Stimulated activated CD8-positive, alpha-beta memory T cell treated with anti-CD3 and anti-CD28 coated beads, Interleukin-4, amount 100 ng/mL, for 4 hours (primary cell): Measurements from ENCODE around the gene CEBPE.

Source experiments
- DNase-seq, 2 donors: peaks; one replicate each; pipeline ENCODE4 v3.0.0-alpha.2; 2020; ENCODE audit warnings: low read depth in 2 of 2, low spot score in 1 of 2

Gene CEBPE

GRCh38 chr14:23145794-23146350 is 26.8 kb upstream of the CEBPE start:
- no peak for DNase-seq

- no peak for DNase-seq
Measured at GRCh38 chr14:23143911-23144310, 24.9 kb upstream of the CEBPE start.

DNA sequence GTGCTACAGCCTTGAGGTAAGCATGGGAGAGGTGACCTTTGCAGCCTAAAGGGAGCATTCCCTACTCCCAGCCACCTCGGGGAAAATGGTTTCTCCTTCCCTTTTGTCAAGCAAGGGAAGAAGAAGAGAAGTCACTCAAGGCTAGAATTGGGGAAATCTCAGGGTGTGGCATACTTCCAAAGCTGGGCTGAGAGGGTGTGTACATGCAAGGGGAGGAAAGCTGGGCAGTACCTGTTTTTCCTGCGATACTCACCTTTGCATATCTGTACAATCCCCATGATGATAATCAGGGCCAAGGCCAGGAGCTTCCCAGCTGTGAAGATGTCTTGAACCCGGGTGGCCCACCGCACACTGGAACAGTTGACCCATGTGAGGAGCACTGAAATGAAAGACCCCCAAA is 23.8 kb upstream of the CEBPE start:
- DNase-seq: no peak

- no peak for DNase-seq
Measured at GRCh38 chr14:23141706-23142444, 22.8 kb upstream of the CEBPE start.

DNA sequence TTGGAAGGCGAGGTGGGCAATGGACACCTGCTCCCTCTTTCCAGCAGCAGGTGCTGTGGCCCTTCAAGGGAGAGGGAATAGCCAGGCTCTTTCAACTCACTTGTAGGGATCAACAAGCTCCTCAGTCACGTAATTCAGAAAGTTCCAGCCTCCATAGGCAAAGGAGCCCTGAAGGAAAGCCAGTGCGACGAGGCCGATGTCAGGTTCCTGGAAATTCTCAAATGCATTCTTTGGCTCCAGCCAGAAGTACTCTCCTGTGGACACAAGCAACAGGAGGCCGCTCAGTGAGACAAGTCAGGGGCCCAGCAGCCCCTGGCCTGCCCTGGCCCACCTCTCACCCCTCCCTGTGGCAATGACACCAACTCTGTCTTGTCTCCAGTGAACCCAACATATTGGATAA is 21.3 kb upstream of the CEBPE start:
- DNase-seq: no peak

DNA sequence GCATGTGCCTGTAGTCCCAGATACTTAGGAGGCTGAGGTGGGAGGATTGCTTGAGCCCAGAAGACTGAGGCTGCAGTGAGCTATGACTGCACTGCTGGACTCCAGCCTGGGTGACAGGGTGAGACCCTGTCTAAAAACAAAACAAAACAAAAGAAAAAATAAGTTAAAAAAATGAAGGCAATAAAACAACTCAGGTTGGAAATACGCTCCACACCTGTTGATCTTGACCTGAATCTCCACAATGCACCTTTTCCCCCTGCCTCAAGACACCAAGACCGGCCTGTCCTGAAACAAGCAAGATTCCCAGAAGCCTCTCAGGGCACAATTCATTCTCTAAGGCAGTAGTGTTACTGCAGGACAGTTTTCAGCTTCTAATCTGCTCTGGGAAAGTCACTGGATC is 20.8 kb upstream of the CEBPE start:
- no peak for DNase-seq

DNA sequence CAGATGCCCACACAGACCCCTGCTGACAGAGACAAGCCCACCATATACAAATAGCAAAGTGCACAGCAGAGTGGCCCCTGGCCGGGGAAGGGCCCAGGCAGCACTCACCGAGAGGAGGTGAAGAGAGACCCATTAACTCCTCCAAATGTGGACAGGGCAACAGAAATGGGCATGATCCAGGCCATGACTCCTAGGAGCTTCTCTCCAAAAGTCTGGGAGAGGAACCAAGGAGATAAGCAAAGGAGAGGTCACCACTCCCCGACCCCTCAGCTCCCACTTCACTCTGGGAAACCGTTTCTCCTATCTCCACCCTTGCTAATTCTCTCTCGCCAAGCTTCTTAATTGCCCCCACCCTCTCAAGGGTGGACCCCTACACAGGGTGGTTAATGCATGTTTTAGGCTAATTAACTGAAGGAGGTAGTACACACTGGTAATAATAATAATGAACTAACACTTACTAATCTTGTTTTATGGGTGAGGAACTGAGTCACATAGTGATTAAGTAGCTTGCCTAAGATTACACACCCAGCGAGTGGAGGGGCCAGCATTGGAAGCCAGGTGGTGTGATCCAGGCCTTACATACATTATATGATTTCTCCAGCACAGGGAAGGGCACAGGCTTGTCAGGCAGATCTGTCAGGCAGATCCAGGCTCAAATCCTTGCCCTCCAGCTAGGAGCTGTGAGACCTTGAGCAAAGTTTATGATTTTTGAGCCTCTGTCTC is 18.9 kb upstream of the CEBPE start:
- DNase-seq: no peak

DNA sequence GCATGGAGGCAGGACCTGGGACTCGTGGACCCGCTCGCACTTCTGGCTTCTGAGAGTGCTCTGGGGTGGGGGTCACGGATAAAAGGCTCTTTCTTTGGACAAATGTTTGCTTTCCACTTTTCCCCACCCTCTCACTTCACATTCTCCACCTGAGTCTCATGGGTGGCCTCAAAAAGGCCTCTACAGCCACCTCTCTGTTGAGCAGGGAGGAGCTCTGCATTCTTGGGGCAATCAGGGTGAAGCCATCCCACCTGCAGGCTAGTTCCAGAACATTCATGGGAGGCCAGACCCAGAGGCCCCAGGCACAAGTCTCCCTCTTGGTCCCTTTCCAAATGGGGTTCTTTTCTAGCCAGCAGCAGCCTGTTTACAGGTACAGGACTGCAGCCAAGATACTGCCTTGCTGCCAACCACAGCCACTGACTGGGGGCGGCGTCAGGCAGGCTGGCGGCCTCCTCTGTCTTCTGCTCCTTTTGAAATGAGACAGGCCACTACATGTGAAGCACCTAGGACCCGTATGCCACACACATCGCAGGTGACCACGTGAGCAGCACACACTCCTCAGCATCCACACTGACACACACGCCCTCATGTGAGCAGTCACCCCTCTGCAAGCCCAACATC is 18.2 kb upstream of the CEBPE start:
- DNase-seq: no peak

DNA sequence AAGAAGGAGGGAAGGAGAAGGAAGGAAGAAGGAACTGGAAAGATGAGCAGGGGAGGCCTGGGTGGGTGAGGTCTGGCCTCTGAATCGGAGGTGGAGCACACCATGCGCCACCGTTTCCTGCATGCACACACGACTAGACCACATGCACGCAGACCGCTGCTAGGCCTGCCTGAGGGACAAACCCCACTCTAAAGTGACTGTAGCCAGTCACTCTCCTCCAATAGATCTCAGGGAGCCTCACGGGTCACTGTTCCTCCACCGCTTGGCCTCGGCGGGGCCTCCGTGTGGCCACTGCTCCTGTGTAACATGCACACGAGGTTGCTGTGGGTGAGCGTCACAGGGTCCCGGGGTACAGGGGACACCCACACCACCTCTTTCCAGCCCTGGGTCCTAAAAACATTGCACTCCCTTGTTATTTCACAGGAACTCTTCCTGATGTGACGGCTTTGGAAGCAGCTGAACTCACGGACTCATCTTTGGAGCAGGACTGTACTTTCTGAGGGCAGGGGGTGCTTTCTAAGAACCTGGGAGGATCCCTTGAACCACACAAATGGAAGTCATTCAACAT is 17.6 kb upstream of the CEBPE start:
- no peak for DNase-seq

DNA sequence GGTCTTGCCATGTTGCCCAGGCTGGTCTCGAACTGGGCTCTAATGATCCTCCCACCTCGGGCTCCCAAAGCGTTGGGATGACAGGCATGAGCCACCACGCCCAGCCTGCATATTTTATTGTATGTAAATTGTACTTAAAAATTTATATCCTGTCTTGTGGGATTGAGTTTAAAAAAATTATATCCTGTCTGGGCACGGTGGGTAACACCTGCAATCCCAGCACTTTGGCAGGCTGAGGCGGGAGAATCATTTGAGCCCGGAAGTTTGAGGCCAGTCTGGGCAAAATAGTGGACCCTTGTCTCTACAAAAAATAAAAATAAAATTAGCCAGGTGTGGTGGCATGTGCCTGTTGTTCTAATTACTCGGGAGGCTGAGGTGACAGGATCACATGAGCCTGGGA is 13.9 kb upstream of the CEBPE start:
- no peak for DNase-seq

DNA sequence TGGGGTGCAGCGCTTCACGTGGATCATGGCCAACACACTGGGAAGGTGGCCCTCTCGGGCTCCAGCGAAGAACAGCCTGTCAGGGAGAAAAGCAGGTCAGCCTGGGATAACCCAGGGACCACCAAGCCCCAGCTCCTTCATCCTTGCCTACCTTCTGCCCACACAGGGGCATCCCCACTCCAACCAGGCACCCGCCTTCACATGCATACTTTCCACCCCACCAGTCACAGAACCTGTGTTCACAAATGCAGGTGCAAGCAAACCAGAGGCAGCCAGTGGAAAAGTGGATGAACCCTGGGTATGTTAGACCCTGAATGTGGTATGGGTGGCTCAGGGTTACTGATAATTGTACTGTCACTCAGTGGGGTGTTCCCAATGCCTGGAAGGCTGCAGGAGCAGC is 12.4 kb upstream of the CEBPE start:
- no peak for DNase-seq

DNA sequence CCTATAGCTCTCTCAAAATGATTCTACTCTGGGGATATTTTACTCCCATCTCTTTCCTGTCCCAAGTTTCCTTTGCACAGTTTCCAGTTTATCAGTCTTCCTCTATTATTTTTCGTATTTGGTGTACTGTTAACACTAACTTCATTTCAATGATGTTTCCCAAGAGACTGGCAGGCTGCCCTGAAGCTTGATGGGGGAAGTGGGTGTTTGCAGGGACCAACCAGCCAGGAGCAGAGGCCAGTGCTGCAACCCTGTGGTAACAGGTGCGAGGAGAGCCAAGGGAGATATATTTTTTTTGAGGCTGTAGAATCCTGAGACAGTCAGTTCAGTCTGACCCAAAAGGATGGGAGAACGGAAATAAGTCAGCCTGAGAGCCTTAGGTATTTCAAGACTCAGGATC is 11.8 kb upstream of the CEBPE start:
- DNase-seq: no peak

- no peak for DNase-seq
Measured at GRCh38 chr14:23129759-23130316, 10.8 kb upstream of the CEBPE start.

DNA sequence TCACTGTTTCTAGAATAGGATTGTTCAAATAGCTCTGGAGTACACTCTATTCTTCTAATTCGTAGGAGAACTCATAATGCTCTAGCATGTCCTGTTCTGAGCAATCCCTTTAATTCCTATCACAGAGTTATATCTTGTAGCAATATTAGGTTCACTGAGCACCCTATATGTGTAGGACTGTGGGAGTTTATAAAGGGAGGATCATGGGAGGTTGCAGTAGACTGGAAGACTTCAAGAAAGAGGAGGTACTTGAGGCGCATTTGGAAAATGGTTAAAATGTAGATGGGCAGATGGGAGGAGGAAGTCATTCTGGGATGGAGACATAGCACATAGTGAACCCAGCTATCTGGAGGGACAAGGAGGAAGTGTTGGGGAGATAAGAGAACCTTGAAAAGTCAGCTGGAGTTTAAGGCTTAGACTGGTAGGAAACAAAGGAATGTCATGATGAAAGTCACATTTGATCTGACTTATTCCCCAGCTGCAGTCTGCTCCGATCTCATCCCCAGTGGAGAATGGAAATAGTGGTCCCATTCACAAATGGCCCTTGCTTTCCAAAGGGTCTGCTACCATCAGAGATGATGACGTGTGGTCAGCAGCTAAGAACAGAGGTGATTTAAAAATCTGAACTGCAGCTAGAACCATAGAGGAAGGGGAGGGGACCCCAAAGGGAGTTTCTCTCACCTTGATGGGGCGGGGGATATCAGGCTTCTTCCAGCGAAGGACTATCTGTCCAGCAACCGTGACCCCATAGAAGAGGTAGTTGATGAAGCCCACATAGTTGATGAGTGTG is 10.1 kb upstream of the CEBPE start:
- DNase-seq: no peak

DNA sequence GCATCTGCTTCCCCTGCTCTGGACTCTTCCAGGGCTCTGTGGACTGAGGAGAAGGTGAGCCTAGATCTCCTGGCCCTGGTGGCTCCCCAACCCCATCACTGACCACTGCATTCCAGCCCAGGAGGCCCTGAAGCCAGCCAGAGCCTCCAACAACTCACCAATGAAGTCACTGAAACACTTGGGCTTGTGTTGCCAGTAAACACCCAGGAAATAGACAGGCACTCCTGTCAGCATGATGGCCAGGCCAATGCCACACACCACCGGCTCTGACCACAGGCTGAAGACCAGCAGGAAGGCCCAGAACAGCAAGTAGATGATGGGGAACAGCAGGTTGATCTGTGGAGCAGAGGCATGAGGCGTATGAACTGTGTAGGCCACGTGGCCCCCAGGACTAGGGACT is 8.8 kb upstream of the CEBPE start:
- no peak for DNase-seq

GRCh38 chr14:23126548-23127278 is 7.7 kb upstream of the CEBPE start:
- DNase-seq: no peak

DNA sequence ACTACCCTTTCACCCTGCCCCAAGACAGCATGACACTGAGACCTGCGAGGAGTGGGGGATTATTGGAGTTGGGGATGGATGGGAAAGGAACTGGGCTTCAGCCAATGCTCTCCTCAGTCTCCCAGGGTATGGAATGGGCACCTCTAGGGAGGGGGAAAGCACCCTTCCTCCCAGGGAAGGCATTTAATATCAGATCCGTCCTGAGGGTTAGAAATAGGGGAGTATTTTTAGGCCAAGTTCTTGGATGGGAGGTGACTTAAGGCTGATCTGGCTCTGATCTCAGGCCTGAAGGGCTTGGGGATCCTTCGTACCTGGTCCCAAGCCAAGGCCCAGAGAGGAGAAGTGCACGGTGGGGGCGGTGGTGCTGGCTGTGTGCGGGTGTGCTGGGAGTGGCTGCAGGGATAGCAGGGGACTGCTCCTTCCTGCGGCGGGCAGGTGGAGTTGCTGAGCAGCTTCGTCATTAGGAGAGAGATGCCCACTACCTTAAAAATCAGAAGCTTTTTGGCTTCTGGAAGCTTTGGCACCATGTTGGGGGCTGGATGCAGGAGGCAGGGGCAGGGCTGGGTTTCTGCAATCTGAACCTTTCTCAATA is 7.0 kb upstream of the CEBPE start:
- no peak for DNase-seq

DNA sequence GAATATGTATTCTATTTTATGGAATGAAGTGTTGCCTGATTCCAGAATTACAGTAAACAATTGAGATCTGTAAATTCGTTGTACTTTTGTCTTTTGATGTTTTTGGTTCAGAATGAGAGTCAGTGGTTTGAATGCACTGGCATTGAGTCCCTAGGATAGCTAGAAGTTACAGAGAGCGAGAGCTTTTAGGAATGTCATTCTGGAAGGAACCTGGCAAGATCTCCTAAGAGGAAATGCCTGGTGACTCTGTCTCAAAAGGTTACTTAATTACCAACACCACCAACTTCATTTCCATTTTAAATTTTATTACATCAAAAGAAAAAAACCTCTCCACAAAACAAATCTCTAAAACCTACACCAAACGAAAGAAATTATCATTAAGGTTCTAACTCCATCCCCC is 6.0 kb upstream of the CEBPE start:
- DNase-seq: no peak

DNA sequence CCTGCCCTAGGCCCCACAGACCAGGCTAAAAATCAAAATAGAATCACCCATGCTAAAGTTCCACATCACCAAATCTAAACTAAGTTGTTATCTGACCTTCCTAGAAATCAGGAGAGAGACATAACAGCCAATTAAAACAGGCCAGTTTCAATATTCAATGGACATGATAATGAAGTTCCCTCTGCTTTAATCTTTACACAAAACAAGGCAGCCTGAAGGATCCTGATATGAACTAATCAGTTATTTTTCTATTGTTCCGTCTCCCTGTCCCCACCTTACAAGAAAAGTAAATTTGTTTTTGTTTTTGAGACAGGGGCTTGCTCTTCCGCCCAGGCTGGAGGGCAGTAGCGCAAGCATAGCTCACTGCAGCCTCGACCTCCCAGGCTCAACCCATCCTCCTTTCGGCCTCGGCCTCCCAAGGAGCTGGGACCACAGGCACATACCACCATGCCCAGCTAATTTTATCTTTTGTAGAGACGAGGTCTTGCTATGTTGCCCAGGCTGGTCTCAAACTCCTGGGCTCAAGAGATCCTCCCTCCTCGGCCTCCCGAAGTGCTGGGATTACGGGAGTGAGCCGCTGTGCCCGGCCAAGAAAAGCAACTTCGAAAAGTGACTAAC is 5.4 kb upstream of the CEBPE start:
- DNase-seq: no peak
